ELR (cell line): ENCODE results near the gene OR1I1.

Source experiments
- DNase-seq: peaks from one replicate; pipeline ENCODE4 v3.0.0-alpha.2; 2015; ENCODE audit warnings: low read depth

Gene OR1I1

GRCh38 chr19:15098460-15098859, 16.4 kb downstream of the OR1I1 start:
- no peak for DNase-seq

GRCh38 chr19:15099017-15099582, 17.1 kb downstream of the OR1I1 start:
- DNase-seq, result no peak

DNA sequence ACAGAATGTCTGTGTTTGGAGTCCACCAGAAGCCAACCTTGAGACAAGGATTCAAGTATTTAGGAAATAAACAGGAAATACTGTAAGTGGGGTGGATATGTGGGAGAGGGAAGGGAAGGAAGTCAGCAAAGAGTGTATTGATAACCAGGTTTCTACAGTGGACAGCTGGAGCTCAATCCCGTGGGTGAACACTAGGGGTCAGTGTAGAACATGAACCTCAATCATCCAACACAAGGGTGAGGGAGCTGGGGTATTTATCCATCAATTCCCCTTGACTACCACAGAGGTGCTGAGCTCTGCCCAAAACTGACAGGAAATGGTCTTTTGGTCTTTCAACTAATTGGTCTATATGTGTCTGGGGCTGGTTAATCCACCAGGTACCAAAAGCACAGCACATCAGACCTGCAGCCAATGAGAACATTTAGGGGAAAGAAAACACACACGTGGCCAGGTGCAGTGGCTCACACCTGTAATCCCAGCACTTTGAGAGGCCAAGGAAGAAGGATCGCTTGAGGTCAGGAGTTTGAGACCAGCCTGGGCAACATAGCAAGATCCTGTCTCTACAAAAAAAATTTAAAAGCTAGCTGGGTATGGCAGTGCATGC, 19.6 kb downstream of the OR1I1 start:
- peak; percentile 56 for DNase-seq

DNA sequence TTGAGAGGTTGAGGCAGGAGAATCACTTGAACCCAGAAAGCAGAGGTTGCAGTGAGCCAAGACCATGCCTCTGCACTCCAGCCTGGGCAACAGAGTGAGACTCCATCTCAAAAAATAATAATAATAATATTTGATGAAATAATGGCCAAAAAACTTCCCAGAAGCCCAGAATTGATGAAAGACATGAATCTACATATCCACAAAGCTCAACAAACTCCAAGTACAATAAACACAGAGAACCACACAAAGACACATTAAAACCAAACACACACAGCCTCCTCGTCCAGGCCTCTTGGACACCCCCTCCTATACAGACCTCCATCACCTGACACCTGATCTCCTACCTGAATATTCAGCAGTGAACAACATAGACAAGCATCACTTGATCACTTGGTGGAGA, 22.0 kb downstream of the OR1I1 start:
- no peak for DNase-seq

GRCh38 chr19:15104411-15104810, 22.4 kb downstream of the OR1I1 start:
- DNase-seq, result no peak

- DNase-seq, result no peak
Measured at GRCh38 chr19:15105044-15105443, 23.0 kb downstream of the OR1I1 start.

GRCh38 chr19:15107061-15108010, 25.3 kb downstream of the OR1I1 start, which contains the start of gene SYDE1:
Gene SYDE1 (plus strand): TSS chr19:15107401. CDS start chr19:15107434, 33 bp downstream.
- DNase-seq, result peak; percentile 80

DNA sequence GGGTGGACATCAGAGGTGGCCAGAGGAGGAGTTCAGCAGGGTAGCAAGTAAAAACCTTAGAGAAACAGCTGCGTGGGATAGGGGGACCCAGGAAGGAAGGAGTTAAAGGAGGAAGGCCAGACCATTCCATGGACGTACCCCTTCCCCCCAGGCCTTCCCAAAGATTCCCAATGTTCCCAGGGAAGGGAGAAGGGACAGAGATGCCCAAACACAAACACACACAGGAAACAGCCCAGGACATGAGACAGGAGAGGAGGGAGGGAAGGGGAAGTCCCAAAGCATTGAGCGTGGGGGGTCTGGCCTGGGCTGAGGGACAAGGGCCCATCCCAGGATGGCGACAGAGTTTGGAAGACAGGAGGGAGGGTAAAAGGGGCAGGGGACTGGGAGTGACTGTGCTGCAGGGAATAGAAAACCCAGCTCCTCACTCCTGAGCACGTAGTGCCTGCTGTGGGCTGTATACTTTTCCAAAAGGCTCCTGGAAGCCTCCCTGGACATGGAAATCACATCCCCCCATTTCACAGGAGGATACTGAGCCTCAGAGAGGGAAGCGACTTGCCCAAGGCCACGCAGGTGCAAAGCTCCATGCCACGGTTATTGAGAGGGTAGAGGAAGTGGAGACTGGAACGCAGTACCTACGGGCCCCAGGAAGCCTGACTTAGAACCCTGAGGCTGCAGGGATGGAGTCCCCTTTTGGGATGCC, 26.3 kb downstream of the OR1I1 start:
- DNase-seq, result peak; percentile 25

GRCh38 chr19:15108845-15109767, 27.1 kb downstream of the OR1I1 start:
- no peak for DNase-seq

DNA sequence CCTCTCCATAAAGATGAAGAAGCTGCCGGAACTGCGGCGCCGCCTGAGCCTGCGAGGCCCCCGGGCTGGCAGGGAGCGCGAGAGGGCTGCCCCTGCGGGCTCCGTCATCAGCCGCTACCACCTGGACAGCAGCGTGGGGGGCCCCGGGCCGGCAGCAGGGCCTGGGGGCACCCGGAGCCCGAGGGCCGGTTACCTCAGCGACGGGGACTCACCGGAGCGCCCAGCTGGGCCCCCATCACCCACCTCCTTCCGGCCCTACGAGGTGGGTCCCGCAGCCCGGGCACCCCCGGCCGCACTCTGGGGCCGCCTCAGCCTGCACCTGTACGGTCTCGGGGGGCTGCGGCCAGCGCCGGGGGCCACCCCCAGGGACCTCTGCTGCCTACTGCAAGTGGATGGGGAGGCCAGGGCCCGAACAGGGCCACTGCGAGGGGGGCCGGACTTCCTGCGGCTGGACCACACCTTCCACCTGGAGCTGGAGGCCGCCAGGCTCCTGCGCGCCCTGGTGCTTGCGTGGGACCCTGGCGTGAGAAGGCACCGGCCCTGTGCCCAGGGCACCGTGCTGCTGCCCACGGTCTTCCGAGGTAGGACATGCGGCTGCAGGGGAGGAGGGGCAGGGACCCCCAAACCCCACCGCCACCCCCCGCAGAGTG, 27.9 kb downstream of the OR1I1 start:
- DNase-seq, result no peak

DNA sequence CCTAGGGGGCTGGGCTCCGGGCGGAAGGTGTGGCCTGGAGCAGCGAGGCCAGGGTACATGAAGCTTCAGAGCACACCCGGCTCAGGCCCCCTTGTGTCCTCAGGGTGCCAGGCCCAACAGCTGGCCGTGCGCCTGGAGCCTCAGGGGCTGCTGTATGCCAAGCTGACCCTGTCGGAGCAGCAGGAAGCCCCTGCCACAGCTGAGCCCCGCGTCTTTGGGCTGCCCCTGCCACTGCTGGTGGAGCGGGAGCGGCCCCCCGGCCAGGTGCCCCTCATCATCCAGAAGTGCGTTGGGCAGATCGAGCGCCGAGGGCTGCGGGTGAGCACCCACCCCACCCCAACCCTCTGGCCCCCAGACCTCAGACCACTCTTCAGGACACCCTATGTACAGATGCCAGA, 28.4 kb downstream of the OR1I1 start:
- DNase-seq, result no peak

GRCh38 chr19:15111758-15112157, 29.7 kb downstream of the OR1I1 start:
- DNase-seq, result no peak

- peak; percentile 30 for DNase-seq
Measured at GRCh38 chr19:15112385-15112784, 30.4 kb downstream of the OR1I1 start.

DNA sequence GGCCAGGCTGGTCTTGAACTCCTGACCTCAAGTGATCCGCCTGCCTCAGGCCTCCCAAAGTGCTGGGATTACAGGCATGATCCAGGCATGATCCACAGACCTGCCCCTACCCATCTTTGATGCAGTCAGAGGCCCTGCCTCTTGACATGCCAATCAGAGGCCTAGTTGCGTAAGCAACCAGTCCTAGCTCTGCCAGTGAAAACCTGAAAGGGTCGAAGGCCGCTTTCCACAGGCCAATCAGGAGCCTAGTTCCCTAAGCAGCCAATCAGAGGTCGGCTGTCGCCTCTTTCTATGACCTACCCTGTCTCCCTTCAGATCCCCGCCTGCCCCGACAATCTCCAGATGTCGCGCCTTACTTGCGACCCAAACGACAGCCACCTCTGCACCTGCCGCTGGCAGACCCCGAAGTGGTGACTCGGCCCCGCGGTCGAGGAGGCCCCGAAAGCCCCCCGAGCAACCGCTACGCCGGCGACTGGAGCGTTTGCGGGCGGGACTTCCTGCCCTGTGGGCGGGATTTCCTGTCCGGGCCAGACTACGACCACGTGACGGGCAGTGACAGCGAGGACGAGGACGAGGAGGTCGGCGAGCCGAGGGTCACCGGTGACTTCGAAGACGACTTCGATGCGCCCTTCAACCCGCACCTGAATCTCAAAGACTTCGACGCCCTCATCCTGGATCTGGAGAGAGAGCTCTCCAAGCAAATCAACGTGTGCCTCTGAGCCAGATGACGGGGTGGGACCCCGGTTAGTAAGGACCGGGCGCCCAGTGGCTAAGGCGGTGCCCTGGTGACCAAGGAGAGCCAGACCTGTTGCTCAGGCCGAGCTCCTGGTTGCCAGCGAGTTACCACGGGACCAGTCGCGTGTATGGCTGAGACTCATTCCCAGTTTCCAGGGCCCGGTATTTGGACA, 31.5 kb downstream of the OR1I1 start:
- no peak for DNase-seq

GRCh38 chr19:15114153-15114540, 32.1 kb downstream of the OR1I1 start:
- peak; percentile 63 for DNase-seq

- DNase-seq, result no peak
Measured at GRCh38 chr19:15115080-15115479, 33.1 kb downstream of the OR1I1 start.

DNA sequence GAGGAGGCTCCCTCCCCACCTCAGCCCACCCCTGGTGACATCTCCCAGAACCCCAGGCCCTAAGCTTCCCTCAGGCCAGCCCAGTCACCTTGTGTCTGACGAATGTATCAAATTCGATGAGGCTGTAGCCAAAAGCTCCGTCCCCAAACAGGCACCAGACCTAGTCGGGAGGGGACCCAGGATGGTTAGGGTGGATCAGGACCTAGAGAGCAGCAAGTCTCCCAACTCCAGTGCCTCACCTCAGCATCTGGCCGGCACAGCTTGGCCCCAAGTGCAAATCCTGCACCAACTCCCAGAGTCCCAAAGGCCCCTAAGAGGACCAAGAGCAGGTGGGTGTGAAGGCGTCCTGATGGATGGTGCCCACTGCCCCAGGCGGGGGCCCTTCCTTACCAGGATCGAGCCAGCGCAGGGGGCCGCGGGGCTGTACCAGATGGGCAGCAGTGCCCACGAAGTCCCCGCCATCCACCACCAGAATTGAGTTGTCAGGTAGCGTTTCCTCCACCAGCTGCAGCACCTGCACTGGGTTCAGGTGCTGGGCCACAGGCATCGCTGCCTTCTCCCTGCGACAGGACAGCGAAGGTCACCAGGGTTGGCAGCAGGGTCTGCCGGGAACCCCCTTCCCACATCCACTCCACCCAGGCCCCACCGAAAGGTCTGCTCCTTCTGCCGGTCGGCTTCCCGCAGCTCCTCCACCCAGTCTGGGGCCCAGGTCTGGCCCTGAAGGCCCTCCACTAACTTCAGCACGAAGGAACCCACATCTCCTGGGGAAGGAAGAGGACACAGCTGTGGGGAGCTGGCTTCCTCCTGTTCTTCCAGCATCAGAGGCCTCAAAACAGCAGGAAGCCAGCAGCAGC, 34.0 kb downstream of the OR1I1 start:
- no peak for DNase-seq

DNA sequence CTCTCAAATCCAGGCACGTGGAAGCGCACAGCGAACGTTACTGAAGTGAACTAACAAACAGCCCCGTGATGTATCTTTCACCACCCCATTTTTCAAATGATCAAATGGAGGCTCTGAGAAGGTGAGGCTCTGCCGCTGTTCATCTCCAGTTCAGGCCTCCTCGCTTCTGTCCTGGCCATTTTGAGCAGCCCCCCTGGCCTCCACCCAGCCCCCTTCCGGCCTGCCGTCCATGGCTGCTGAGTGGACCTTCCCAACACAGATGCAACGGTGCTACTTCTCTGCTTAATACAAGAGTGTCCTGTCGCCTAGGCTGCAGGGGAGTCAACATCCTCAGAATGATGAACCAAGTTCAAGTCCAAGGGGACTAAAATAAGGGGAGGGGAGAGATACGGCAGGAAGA, 34.8 kb downstream of the OR1I1 start:
- no peak for DNase-seq

- DNase-seq, result no peak
Measured at GRCh38 chr19:15118248-15118647, 36.2 kb downstream of the OR1I1 start.
